ENCODE results near the gene LRMDA. TPM values are rescaled to one million over a fixed set of nuclear protein-coding genes. Genes with fewer than 3 reads are reported as not detected.

The LRMDA gene
- polyA plus RNA-seq, 3 donors, result 39.8 to 59.6 (median 56.4) TPM

- no peak overlapping the region for H3K4me2 ChIP-seq (replicated peaks; ENCODE audit: extremely low read depth, low read length, poor library complexity, severe bottlenecking)
- H3K27me3 ChIP-seq (ENCODE audit: control insufficient read depth in 2 of 2, insufficient read depth in 2 of 2, low read length in 2 of 2), result no peaks in the 10 kb centered on the region
- H2AFZ ChIP-seq (ENCODE audit: insufficient read depth, low read depth, low read length, poor library complexity, severe bottlenecking), result no peak overlapping the region
- no peak for TF ChIP-seq CTCF (IDR thresholded peaks at IDR 0.05)
- no peak overlapping the region for H3K4me3 ChIP-seq (replicated peaks in 1 of 3; ENCODE audit: low read depth in 2 of 3, low read length in 3 of 3)
- WGBS (ENCODE audit: insufficient coverage), result 99% methylated on average over 5 of the region's 6 CpGs
- H3K9ac ChIP-seq (ENCODE audit: insufficient read depth, low read length, poor library complexity, severe bottlenecking), result no peak overlapping the region
- no peaks in the 10 kb centered on the region for H3K9me3 ChIP-seq (replicated peaks in 1 of 2; ENCODE audit: control insufficient read depth in 1 of 2, insufficient read depth in 1 of 2, low read length in 2 of 2)
- peaks cover 12% of the 10 kb centered on the region for H3K4me1 Mint-ChIP-seq
- H3K27ac ChIP-seq (ENCODE audit: low read depth in 1 of 2, low read length in 2 of 2), result no peak overlapping the region
- H3K36me3 Mint-ChIP-seq, result peaks cover 16 to 21% of the 10 kb centered on the region in 2 donors
- peaks cover 27% of the 10 kb centered on the region for H3K79me2 ChIP-seq (ENCODE audit: insufficient read depth, low read length)
- peaks cover 32% of the 10 kb centered on the region for H4K20me1 ChIP-seq (ENCODE audit: insufficient read depth, low read length)
- DNase-seq, result no peak
- peak overlapping the region in 1 of 7 donors; percentile 46 for H3K27ac Mint-ChIP-seq
- H3K36me3 ChIP-seq (replicated peaks in 1 of 2; ENCODE audit: control insufficient read depth in 1 of 2, insufficient read depth in 2 of 2, low read length in 2 of 2), result no peaks in the 10 kb centered on the region
- intact Hi-C loops (cut with micrococcal nuclease), result no loop called here
- H3K4me3 Mint-ChIP-seq, result no peak overlapping the region
- H3K9me3 Mint-ChIP-seq, result no peaks in the 10 kb centered on the region
- H3K27me3 Mint-ChIP-seq (ENCODE audit: low read depth in 3 of 3), result peaks cover 0 to 2% (median 0%) of the 10 kb centered on the region in 3 donors
- no peaks in the 10 kb centered on the region for H3K4me1 ChIP-seq (ENCODE audit: control insufficient read depth in 1 of 2, insufficient read depth in 2 of 2, low read length in 2 of 2)
These were observed 227.5 kb downstream of the LRMDA start for GRCh38 chr10:75658915-75659314.

DNA sequence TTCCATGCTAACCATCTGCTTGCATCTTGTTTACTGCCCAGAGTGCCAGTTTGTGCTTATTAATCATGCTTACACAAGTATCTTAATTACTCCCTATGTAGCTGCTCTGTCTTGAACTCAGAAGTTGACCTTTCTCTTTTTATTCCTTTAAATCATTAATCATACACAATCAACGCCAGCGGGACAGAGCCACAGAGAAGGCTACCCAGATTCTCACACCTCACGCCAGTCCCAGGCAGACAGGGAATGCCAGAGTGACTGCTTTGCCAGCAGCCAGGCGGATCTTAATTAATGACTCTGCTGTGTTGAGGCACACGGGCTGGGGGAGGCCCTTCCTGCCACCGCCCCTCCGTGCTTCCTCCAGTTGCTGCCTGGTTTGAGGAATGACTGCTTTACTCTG, 229.4 kb downstream of the LRMDA start:
- H3K4me1 ChIP-seq (ENCODE audit: control insufficient read depth in 1 of 2, insufficient read depth in 2 of 2, low read length in 2 of 2), result no peaks in the 10 kb centered on the region
- no peak overlapping the region for H3K4me3 Mint-ChIP-seq
- H3K36me3 Mint-ChIP-seq, result peaks cover 16% of the 10 kb centered on the region in 2 donors
- H2AFZ ChIP-seq (ENCODE audit: insufficient read depth, low read depth, low read length, poor library complexity, severe bottlenecking), result no peak overlapping the region
- H3K9me3 Mint-ChIP-seq, result no peaks in the 10 kb centered on the region
- no peak for DNase-seq
- peak overlapping the region in 2 of 7 donors; percentile 39 to 58 for H3K27ac Mint-ChIP-seq
- no peak overlapping the region for H3K9ac ChIP-seq (ENCODE audit: insufficient read depth, low read length, poor library complexity, severe bottlenecking)
- no peak overlapping the region for H3K4me3 ChIP-seq (replicated peaks in 1 of 3; ENCODE audit: low read depth in 2 of 3, low read length in 3 of 3)
- no peaks in the 10 kb centered on the region for H3K27me3 ChIP-seq (ENCODE audit: control insufficient read depth in 2 of 2, insufficient read depth in 2 of 2, low read length in 2 of 2)
- H3K27ac ChIP-seq (ENCODE audit: low read depth in 1 of 2, low read length in 2 of 2), result no peak overlapping the region
- H3K9me3 ChIP-seq (replicated peaks in 1 of 2; ENCODE audit: control insufficient read depth in 1 of 2, insufficient read depth in 1 of 2, low read length in 2 of 2), result no peaks in the 10 kb centered on the region
- intact Hi-C loops (cut with micrococcal nuclease), result no loop called here
- H3K4me2 ChIP-seq (replicated peaks; ENCODE audit: extremely low read depth, low read length, poor library complexity, severe bottlenecking), result no peak overlapping the region
- no peak for TF ChIP-seq CTCF (IDR thresholded peaks at IDR 0.05)
- WGBS (ENCODE audit: insufficient coverage), result 39% methylated on average over 7 of the region's 7 CpGs
- no peaks in the 10 kb centered on the region for H3K36me3 ChIP-seq (replicated peaks in 1 of 2; ENCODE audit: control insufficient read depth in 1 of 2, insufficient read depth in 2 of 2, low read length in 2 of 2)
- H3K27me3 Mint-ChIP-seq (ENCODE audit: low read depth in 3 of 3), result peaks cover 0 to 2% (median 0%) of the 10 kb centered on the region in 3 donors
- H3K79me2 ChIP-seq (ENCODE audit: insufficient read depth, low read length), result peaks cover 16% of the 10 kb centered on the region
- H4K20me1 ChIP-seq (ENCODE audit: insufficient read depth, low read length), result peaks cover 34% of the 10 kb centered on the region
- peaks cover 15% of the 10 kb centered on the region for H3K4me1 Mint-ChIP-seq

Measured in CD14-positive monocyte (primary cell).